PFSK-1 (cell line): Measurements from ENCODE around the gene NPW.

ENCODE experiments used
- FOXP2 ChIP-seq: optimal IDR thresholded peaks from 2 replicates; pipeline ENCODE3; 2011; ENCODE audit warnings: borderline replicate concordance, control low read depth, inconsistent platforms; ENCODE audit not compliant: insufficient read depth; ENCODE audit errors: extremely low read length, extremely low read depth
- POLR2AphosphoS5 ChIP-seq: IDR thresholded peaks from 2 replicates; pipeline ENCODE4 v1.6.1; 2012; ENCODE audit warnings: low read depth, mild to moderate bottlenecking, control low read depth, low read length, moderate library complexity
- REST ChIP-seq, 2 experiments: IDR thresholded peaks; 2 replicates each; pipeline versions ENCODE4 v1.6.1 to v1.8.0; 2011 to 2012; ENCODE audit warnings: low read depth in 2 of 2, low read length in 2 of 2, control low read depth in 1 of 2, inconsistent platforms in 1 of 2, mild to moderate bottlenecking in 1 of 2, moderate library complexity in 1 of 2; ENCODE audit not compliant: insufficient read depth in 1 of 2
- SIN3A ChIP-seq: IDR thresholded peaks from 2 replicates; pipeline ENCODE4 v1.6.1; 2012; ENCODE audit warnings: mild to moderate bottlenecking, low read length, moderate library complexity, borderline replicate concordance; ENCODE audit not compliant: insufficient read depth
- TAF1 ChIP-seq: IDR thresholded peaks from 2 replicates; pipeline ENCODE4 v1.6.1; 2012; ENCODE audit warnings: low read length, control low read depth, borderline replicate concordance; ENCODE audit not compliant: insufficient read depth

NPW gene

GRCh38 chr16:2064368-2064945 lies 44.9 kb downstream of the NPW start:
- TF ChIP-seq POLR2AphosphoS5 (no peak), FOXP2 (no peak), SIN3A (no peak)

DNA sequence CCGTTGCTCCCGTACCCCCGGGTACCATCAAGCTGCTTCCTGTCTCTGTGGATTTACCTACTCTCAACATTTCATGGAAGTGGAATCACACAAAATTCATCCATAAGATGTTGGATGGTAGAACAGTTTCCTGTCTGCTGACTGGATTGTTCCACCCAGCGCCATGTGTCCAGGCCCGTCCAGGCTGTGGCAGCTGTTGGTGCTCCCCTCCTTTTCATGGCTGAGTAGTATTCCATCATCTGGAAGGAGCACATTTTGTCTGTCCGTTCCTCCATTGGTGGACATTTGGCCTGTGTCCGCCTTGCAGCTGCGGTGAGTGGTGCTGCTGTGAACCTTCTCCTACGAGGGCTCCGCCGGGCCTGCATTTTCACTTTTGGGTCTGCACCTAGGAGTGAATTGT lies 46.6 kb downstream of the NPW start:
- no peak for TF ChIP-seq SIN3A
- TF ChIP-seq REST (IDR thresholded peaks at IDR 0.05; ENCODE audit: insufficient read depth in 1 of 2, low read depth in 2 of 2, low read length in 2 of 2), result no peak
- TF ChIP-seq POLR2AphosphoS5, result no peak
- TF ChIP-seq FOXP2, result no peak
- no peak for TF ChIP-seq TAF1
